Measurements from ENCODE around the gene SMIM36.

DNA sequence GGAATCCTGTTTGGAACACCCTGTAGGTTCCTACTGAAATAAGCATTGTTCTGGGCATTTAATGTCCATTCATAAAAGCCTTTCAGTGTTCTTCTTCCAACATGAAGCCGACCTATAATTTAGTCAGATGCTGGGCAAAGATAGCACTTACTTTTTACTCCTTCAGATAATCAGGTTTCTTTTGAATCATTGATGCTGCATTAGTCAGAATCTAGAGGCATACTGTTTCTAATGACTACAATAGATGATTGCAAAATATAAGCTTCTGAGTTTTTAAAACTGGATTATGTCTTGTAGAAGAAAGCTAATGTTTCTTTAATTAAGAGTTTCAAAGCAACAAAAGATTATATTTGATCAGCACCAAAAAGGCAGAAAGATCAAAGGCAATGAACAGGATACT lies 105.7 kb downstream of the SMIM36 start:
- TF ChIP-seq, protein P1, sequence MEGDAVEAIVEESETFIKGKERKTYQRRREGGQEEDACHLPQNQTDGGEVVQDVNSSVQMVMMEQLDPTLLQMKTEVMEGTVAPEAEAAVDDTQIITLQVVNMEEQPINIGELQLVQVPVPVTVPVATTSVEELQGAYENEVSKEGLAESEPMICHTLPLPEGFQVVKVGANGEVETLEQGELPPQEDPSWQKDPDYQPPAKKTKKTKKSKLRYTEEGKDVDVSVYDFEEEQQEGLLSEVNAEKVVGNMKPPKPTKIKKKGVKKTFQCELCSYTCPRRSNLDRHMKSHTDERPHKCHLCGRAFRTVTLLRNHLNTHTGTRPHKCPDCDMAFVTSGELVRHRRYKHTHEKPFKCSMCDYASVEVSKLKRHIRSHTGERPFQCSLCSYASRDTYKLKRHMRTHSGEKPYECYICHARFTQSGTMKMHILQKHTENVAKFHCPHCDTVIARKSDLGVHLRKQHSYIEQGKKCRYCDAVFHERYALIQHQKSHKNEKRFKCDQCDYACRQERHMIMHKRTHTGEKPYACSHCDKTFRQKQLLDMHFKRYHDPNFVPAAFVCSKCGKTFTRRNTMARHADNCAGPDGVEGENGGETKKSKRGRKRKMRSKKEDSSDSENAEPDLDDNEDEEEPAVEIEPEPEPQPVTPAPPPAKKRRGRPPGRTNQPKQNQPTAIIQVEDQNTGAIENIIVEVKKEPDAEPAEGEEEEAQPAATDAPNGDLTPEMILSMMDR (conservative IDR thresholded peaks at IDR 0.05; ENCODE audit: low read length): no peak
- no peak for TF ChIP-seq EZH2phosphoT487 (IDR thresholded peaks at IDR 0.05; ENCODE audit: borderline replicate concordance)
